Endothelial cell of umbilical vein (primary cell): ENCODE measurements around the gene PARN. TPM values are rescaled to one million over a fixed set of nuclear protein-coding genes. Genes with fewer than 3 reads are reported as not detected.

ENCODE experiments used
- BruUV-seq: library from RNA; stranded (reverse); fragments of 400-500 nt; replicated peaks from 2 replicates; lab custom pipeline; 2021; lab: Mats Ljungman, UMichigan
- CTCF ChIA-PET: fragments of 300-600, 350-600 bp; sonication (Branson Sonifier 250); formaldehyde crosslinking; loops from one replicate; lab custom pipeline; 2021; ENCODE audit warnings: antibody characterized with exemption, inconsistent platforms; lab: Charles Lee
- POLR2A ChIA-PET: fragments of 300-600, 350-600 bp; sonication (Branson Sonifier 250); formaldehyde crosslinking; loops from one replicate; lab custom pipeline; 2021; ENCODE audit warnings: antibody characterized with exemption, inconsistent platforms; lab: Charles Lee
- DNase-seq: peaks from one replicate; pipeline ENCODE4 v3.0.0-alpha.2; 2011; ENCODE audit warnings: low read depth, low spot score
- FAIRE-seq: peaks from 2 replicates; lab custom pipeline; 2011; peaks lifted over from hg19 to GRCh38; lab: Jason Lieb, UNC
- H2AFZ ChIP-seq: 2 replicates; pipeline ENCODE4 v1.6.0; 2012; ENCODE audit warnings: low read depth, low read length, control low read depth, inconsistent platforms
- H3K27ac ChIP-seq: 2 replicates; pipeline ENCODE4 v1.5.1; 2011; ENCODE audit warnings: low read depth, mild to moderate bottlenecking, control low read depth, low read length, moderate library complexity; ENCODE audit not compliant: insufficient read depth
- H3K27me3 ChIP-seq, 2 experiments: 2 replicates each; pipeline versions ENCODE4 v1.6.0 to v1.6.1; 2011; ENCODE audit warnings: low read length in 2 of 2, mixed read lengths in 1 of 2; ENCODE audit not compliant: control insufficient read depth in 2 of 2, insufficient read depth in 2 of 2
- H3K36me3 ChIP-seq, 2 experiments: 2 replicates in 1 of 2; 3 replicates in 1 of 2; pipeline ENCODE4 v1.5.1; 2011; ENCODE audit warnings: low read length in 2 of 2, mild to moderate bottlenecking in 1 of 2, moderate library complexity in 1 of 2; ENCODE audit not compliant: control insufficient read depth in 2 of 2, insufficient read depth in 2 of 2; ENCODE audit errors: extremely low read depth in 1 of 2
- H3K4me1 ChIP-seq: 3 replicates; pipeline ENCODE4 v1.5.1; 2011; ENCODE audit warnings: mild to moderate bottlenecking, low read length; ENCODE audit not compliant: control insufficient read depth, insufficient read depth; ENCODE audit errors: extremely low read depth
- H3K4me2 ChIP-seq: 2 replicates; pipeline ENCODE4 v1.6.1; 2011; ENCODE audit warnings: low read length, control low read depth, mixed read lengths; ENCODE audit not compliant: insufficient read depth
- H3K4me3 ChIP-seq, 3 experiments: fragments of 200-600 bp in 1 of 3; sonication (generic), shearing (Covaris generic) in 1 of 3; replicated peaks in 1 of 3; 2 replicates each; pipeline ENCODE4 v1.5.1; 2011 to 2016; ENCODE audit warnings: control low read depth in 3 of 3, low read length in 3 of 3, mild to moderate bottlenecking in 2 of 3, inconsistent platforms in 1 of 3, low read depth in 1 of 3, moderate library complexity in 1 of 3; ENCODE audit not compliant: insufficient read depth in 1 of 3
- H3K79me2 ChIP-seq: 2 replicates; pipeline ENCODE4 v1.6.0; 2012; ENCODE audit warnings: low read length, inconsistent platforms; ENCODE audit not compliant: control insufficient read depth, insufficient read depth
- H3K9ac ChIP-seq: replicated peaks from 2 replicates; pipeline ENCODE3; 2011; ENCODE audit warnings: low read length, control low read depth; ENCODE audit not compliant: insufficient read depth; ENCODE audit errors: extremely low read depth
- H3K9me1 ChIP-seq: replicated peaks from 3 replicates; pipeline ENCODE4 v1.6.0; 2011; ENCODE audit warnings: mild to moderate bottlenecking, low read length; ENCODE audit not compliant: control insufficient read depth, insufficient read depth; ENCODE audit errors: extremely low read depth
- H3K9me3 ChIP-seq: replicated peaks from 2 replicates; pipeline ENCODE4 v1.5.1; 2012; ENCODE audit warnings: low read length, inconsistent platforms; ENCODE audit not compliant: control insufficient read depth, insufficient read depth
- H4K20me1 ChIP-seq: replicated peaks from 2 replicates; pipeline ENCODE3; 2011; ENCODE audit warnings: mild to moderate bottlenecking, low read length; ENCODE audit not compliant: control insufficient read depth, insufficient read depth; ENCODE audit errors: extremely low read depth
- CTCF ChIP-seq, 2 donors: IDR thresholded peaks; 1 replicate in 1 of 2; 2 replicates in 1 of 2; pipeline ENCODE4 v1.5.1; 2011; ENCODE audit warnings: low read length in 2 of 2, mild to moderate bottlenecking in 2 of 2, moderate library complexity in 2 of 2, control low read depth in 1 of 2, inconsistent platforms in 1 of 2, low read depth in 1 of 2; ENCODE audit not compliant: insufficient read depth in 1 of 2; ENCODE audit errors: extremely low read depth in 1 of 2
- EZH2 ChIP-seq: IDR thresholded peaks from 2 replicates; pipeline ENCODE4 v1.6.1; 2012; ENCODE audit warnings: borderline replicate concordance, low read depth, mild to moderate bottlenecking, moderate library complexity, low read length, inconsistent platforms; ENCODE audit not compliant: severe bottlenecking
- FOS ChIP-seq: IDR thresholded peaks from 2 replicates; pipeline ENCODE4 v1.6.1; 2011; ENCODE audit warnings: mild to moderate bottlenecking, low read length, moderate library complexity, borderline replicate concordance; ENCODE audit not compliant: insufficient read depth
- GATA2 ChIP-seq: IDR thresholded peaks from 2 replicates; pipeline ENCODE4 v1.7.0; 2011; ENCODE audit warnings: low read depth, mild to moderate bottlenecking, moderate library complexity, mixed read lengths, low read length; ENCODE audit not compliant: insufficient read length, insufficient read depth
- JUN ChIP-seq: IDR thresholded peaks from 2 replicates; pipeline ENCODE4 v1.6.1; 2011; ENCODE audit warnings: borderline replicate concordance, low read depth; ENCODE audit not compliant: insufficient read length, insufficient read depth
- MAX ChIP-seq: IDR thresholded peaks from 2 replicates; pipeline ENCODE4 v1.6.1; 2011; ENCODE audit not compliant: insufficient read depth, insufficient read length
- MYC ChIP-seq: IDR thresholded peaks from one replicate; pipeline ENCODE4 v1.6.1; 2011; ENCODE audit warnings: mild to moderate bottlenecking, low read depth, low read length
- POLR2A ChIP-seq: IDR thresholded peaks from 2 replicates; pipeline ENCODE4 v1.6.1; 2012; ENCODE audit warnings: low read depth, mild to moderate bottlenecking, control low read depth, low read length
- POLR2AphosphoS5 ChIP-seq: IDR thresholded peaks from 2 replicates; pipeline ENCODE4 v1.6.1; 2012; ENCODE audit warnings: low read depth, mild to moderate bottlenecking, control low read depth, low read length, moderate library complexity; ENCODE audit not compliant: insufficient read depth
- dilution Hi-C: fragments of 300-500 bp; cut with MboI; formaldehyde crosslinking; loops from one replicate; pipeline ENCODE4 v1.15.0; 2019; ENCODE audit warnings: low sequenced_read_pairs; ENCODE audit not compliant: extremely low pct_ligation_motif_present
- intact Hi-C: fragments of 100-400 bp; cut with micrococcal nuclease; formaldehyde crosslinking; loops from one replicate; pipeline ENCODE4 v1.10.0; 2022
- polyA plus RNA-seq, 4 experiments: library from polyadenylated mRNA; depleted of rRNA in 3 of 4; stranded (reverse) in 3 of 4; unstranded in 1 of 4; fragments of >200 nt; gene quantifications; 2 replicates each; pipeline versions ENCODE4 v1.2.1 to v1.2.3, GENCODE V29; 2011 to 2012; ENCODE audit warnings: missing spikeins in 1 of 4
- total RNA-seq: library from RNA; stranded (reverse); gene quantifications from 2 replicates; pipeline ENCODE4 v1.2.3, GENCODE V29; 2021

Gene PARN
- total and polyA plus RNA-seq, 2 donors (not counting 3 experiments of a cell fraction or from before 2014, with no cell fraction given), result 16.9 to 24.6 TPM

- no peaks in the 10 kb centered on the region for H3K36me3 ChIP-seq
- H4K20me1 ChIP-seq, result no peaks in the 10 kb centered on the region
- no peaks in the 10 kb centered on the region for H3K79me2 ChIP-seq
- DNase-seq (no peak), FAIRE-seq (no peak)
- TF ChIP-seq EZH2 (no peak), JUN (no peak), POLR2A (no peak), MYC (no peak), MAX (no peak), POLR2AphosphoS5 (no peak), GATA2 (no peak), CTCF (IDR thresholded peaks at IDR 0.05; ENCODE audit: extremely low read depth in 1 of 2, insufficient read depth in 1 of 2, low read depth in 1 of 2, low read length in 2 of 2) (no peak), FOS (no peak)
- intact Hi-C loops (no loop called here), dilution Hi-C loops (no loop called here)
- H2AFZ ChIP-seq, result no peak overlapping the region
- POLR2A ChIA-PET, result no interaction called here
- no peak overlapping the region for H3K27ac ChIP-seq
- H3K9me1 ChIP-seq, result no peaks in the 10 kb centered on the region
- H3K9ac ChIP-seq, result no peak overlapping the region
- H3K4me3 ChIP-seq, result no peak overlapping the region
- CTCF ChIA-PET, result interaction anchor here (1.1 kb wide), 1 partner anchor 16 kb away, joined by 3 read pairs; no protein-coding TSS in a partner anchor
- no peaks in the 10 kb centered on the region for H3K9me3 ChIP-seq
- H3K27me3 ChIP-seq, result no peaks in the 10 kb centered on the region
- no peak overlapping the region for H3K4me2 ChIP-seq
- no peaks in the 10 kb centered on the region for H3K4me1 ChIP-seq
- BruUV-seq, result no TSS peak
Measured at GRCh38 chr16:14522671-14523070, 107.4 kb downstream of the PARN start.
